Keratinocyte (primary cell): ENCODE results near the gene MUC2.

Experiments
- EZH2 ChIP-seq: IDR thresholded peaks from one replicate; pipeline ENCODE4 v1.6.1; 2012; ENCODE audit warnings: inconsistent platforms, mild to moderate bottlenecking, low read length, moderate library complexity
- TF ChIP-seq, protein P1 (sequence below), 3 experiments: IDR thresholded peaks in 1 of 3; conservative IDR thresholded peaks in 1 of 3; optimal IDR thresholded peaks in 1 of 3; 2 replicates in 2 of 3; 3 replicates in 1 of 3; pipeline versions ENCODE3 to v1.5.1; 2011; ENCODE audit warnings: low read length in 3 of 3, mild to moderate bottlenecking in 3 of 3, moderate library complexity in 2 of 3, control low read depth in 1 of 3, inconsistent platforms in 1 of 3; ENCODE audit not compliant: insufficient read depth in 2 of 3; ENCODE audit errors: extremely low read depth in 1 of 3

DNA sequence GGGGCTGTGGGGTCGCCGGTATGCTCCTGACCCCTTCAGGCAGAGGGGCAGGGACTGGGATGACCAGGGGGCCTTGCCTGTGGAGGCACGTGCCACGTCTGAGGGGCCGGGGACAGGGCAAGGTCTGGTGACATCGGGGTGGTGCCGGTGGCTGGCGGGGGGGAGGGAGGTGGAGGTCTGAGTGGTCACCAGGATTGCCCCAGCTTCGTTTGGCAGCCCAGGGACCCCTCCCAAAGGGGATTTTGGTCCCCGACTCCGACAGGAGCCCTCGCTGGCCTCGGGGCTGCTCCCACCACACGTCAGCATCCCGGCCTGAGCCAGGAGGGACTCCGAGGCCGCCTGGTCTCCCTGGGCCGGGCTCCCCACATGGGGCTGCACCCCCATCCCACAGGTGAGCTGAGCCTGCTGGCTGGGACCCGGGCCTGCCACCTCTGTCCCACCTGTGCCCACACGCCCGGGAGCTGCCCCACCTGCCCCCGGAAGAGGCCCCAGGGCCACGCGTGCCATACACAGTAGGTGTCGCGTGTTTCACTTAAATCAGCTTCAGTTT is 37.1 kb upstream of the MUC2 start:
- TF ChIP-seq, protein P1, sequence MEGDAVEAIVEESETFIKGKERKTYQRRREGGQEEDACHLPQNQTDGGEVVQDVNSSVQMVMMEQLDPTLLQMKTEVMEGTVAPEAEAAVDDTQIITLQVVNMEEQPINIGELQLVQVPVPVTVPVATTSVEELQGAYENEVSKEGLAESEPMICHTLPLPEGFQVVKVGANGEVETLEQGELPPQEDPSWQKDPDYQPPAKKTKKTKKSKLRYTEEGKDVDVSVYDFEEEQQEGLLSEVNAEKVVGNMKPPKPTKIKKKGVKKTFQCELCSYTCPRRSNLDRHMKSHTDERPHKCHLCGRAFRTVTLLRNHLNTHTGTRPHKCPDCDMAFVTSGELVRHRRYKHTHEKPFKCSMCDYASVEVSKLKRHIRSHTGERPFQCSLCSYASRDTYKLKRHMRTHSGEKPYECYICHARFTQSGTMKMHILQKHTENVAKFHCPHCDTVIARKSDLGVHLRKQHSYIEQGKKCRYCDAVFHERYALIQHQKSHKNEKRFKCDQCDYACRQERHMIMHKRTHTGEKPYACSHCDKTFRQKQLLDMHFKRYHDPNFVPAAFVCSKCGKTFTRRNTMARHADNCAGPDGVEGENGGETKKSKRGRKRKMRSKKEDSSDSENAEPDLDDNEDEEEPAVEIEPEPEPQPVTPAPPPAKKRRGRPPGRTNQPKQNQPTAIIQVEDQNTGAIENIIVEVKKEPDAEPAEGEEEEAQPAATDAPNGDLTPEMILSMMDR (optimal IDR thresholded peaks at IDR 0.05 in 1 of 3, IDR thresholded peaks at IDR 0.05 in 1 of 3, conservative IDR thresholded peaks at IDR 0.05 in 1 of 3; ENCODE audit: extremely low read depth in 1 of 3, insufficient read depth in 2 of 3, low read length in 3 of 3): no peak
- TF ChIP-seq EZH2: no peak
